GM23248 (cell line): Measurements from ENCODE around the gene TIGD6. TPM values are rescaled to one million over a fixed set of nuclear protein-coding genes. Genes with fewer than 3 reads are reported as not detected.

ENCODE experiments used
- DNase-seq: peaks from one replicate; pipeline ENCODE4 v3.0.0-alpha.2; 2015
- H2AFZ ChIP-seq: fragments of 200-600 bp; sonication (generic); 2 replicates; pipeline ENCODE4 v1.6.1; 2016; ENCODE audit warnings: antibody characterized with exemption
- H3F3A ChIP-seq: fragments of 200-600 bp; sonication (generic); 2 replicates; pipeline ENCODE4 v1.6.1; 2016; ENCODE audit warnings: mild to moderate bottlenecking, antibody characterized with exemption, mixed run types; ENCODE audit not compliant: insufficient read depth
- H3K27ac ChIP-seq: fragments of 200-600 bp; sonication (generic); 2 replicates; pipeline ENCODE4 v1.5.1; 2016; ENCODE audit warnings: mild to moderate bottlenecking
- H3K27me3 ChIP-seq: fragments of 200-600 bp; sonication (generic); replicated peaks from 2 replicates; pipeline ENCODE4 v1.6.1; 2016; ENCODE audit warnings: mild to moderate bottlenecking; ENCODE audit not compliant: insufficient read depth
- H3K36me3 ChIP-seq: fragments of 200-600 bp; sonication (generic); 2 replicates; pipeline ENCODE4 v1.6.1; 2016; ENCODE audit warnings: low read depth, mild to moderate bottlenecking
- H3K4me1 ChIP-seq: fragments of 200-600 bp; sonication (generic); 2 replicates; pipeline ENCODE4 v1.6.1; 2016; ENCODE audit warnings: mild to moderate bottlenecking; ENCODE audit not compliant: insufficient read depth
- H3K4me2 ChIP-seq: fragments of 200-600 bp; sonication (generic); one replicate; pipeline ENCODE4 v1.6.1; 2016; ENCODE audit warnings: mild to moderate bottlenecking; ENCODE audit not compliant: unreplicated experiment
- H3K4me3 ChIP-seq: fragments of 200-600 bp; sonication (generic); 2 replicates; pipeline ENCODE4 v1.5.1; 2016; ENCODE audit warnings: mild to moderate bottlenecking
- H3K79me2 ChIP-seq: fragments of 200-600 bp; sonication (generic); 2 replicates; pipeline ENCODE4 v1.6.1; 2016; ENCODE audit warnings: mild to moderate bottlenecking; ENCODE audit not compliant: insufficient read depth
- H3K9ac ChIP-seq: fragments of 200-600 bp; sonication (generic); 2 replicates; pipeline ENCODE4 v1.6.1; 2016; ENCODE audit warnings: mild to moderate bottlenecking
- H3K9me2 ChIP-seq: fragments of 200-600 bp; sonication (generic); 2 replicates; pipeline ENCODE4 v1.6.1; 2016; ENCODE audit warnings: mixed run types, mild to moderate bottlenecking, moderate library complexity; ENCODE audit not compliant: insufficient read depth
- H3K9me3 ChIP-seq: fragments of 200-600 bp; sonication (generic); one replicate; pipeline ENCODE4 v1.6.1; 2017; ENCODE audit warnings: low read depth
- H4K20me1 ChIP-seq: fragments of 200-600 bp; sonication (generic); 2 replicates; pipeline ENCODE4 v1.6.0; 2016; ENCODE audit not compliant: insufficient read depth
- EZH2 ChIP-seq: fragments of 200-600 bp; sonication (generic); IDR thresholded peaks from 2 replicates; pipeline ENCODE4 v1.6.1; 2018; ENCODE audit warnings: antibody characterized with exemption, mild to moderate bottlenecking; ENCODE audit not compliant: insufficient read depth, poor library complexity, severe bottlenecking
- EZH2phosphoT487 ChIP-seq: fragments of 200-600 bp; sonication (generic); IDR thresholded peaks from 2 replicates; pipeline ENCODE4 v1.6.1; 2018; ENCODE audit warnings: antibody characterized with exemption, moderate library complexity, mild to moderate bottlenecking, low read depth; ENCODE audit not compliant: insufficient read depth
- WGBS, 2 experiments: methylation state at CpG; one replicate each; pipeline ENCODE4 v1.1.6; 2015 to 2017; ENCODE audit warnings: low lambda C conversion rate in 2 of 2, low coverage in 1 of 2; ENCODE audit errors: missing lambda C conversion rate in 2 of 2; 5-methylcytosine and 5-hydroxymethylcytosine counted together
- in situ Hi-C: fragments of 300-500 bp; cut with MboI; formaldehyde crosslinking; loops from 2 replicates; pipeline ENCODE4 v1.15.0; 2020
- polyA plus RNA-seq: library from polyadenylated mRNA; unstranded; fragments of >200 nt; fragmentation: Nextera tagmentation; extraction: Ambion mirVana; gene quantifications from 2 replicates; pipeline ENCODE4 v1.2.1, GENCODE V29; 2016
- total RNA-seq: library from RNA; depleted of rRNA; stranded (reverse); fragments of >200 nt; shearing (Covaris generic); gene quantifications from 2 replicates; pipeline ENCODE4 v1.2.3, GENCODE V29; 2014

Gene TIGD6
- total and polyA plus RNA-seq, 2 experiments from 2014 or later = 4.6 to 5.3 TPM

DNA sequence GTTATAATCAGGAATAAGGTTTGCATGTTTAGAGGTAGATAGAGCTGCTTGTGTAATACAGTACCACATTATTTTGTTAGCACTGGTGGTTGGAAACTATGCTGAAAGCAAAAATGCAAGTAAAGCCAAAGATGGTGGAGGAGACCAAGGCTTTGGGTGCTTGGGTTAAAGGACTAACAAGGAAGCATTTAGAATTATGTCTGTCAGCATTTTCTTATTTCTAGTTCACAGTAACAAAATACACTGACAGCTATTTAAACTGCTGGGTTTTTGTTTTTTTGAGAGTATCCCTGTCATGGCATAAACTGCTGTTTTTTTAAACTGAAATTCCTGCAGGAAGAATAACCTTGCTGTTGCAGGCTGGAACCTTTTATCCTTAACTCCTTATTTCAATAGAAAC, 6.6 kb upstream of the TIGD6 start:
- Histone ChIP-seq H3K4me2 (no peak overlapping the region), H4K20me1 (no peaks in the 10 kb centered on the region), H3K9ac (no peak overlapping the region), H3K9me2 (no peaks in the 10 kb centered on the region), H3F3A (peaks cover 26% of the 10 kb centered on the region), H2AFZ (no peak overlapping the region), H3K27me3 (no peaks in the 10 kb centered on the region), H3K27ac (no peak overlapping the region), H3K4me3 (no peak overlapping the region), H3K9me3 (no peaks in the 10 kb centered on the region), H3K79me2 (peaks cover 97% of the 10 kb centered on the region), H3K36me3 (peaks cover 38% of the 10 kb centered on the region), H3K4me1 (peaks cover 25% of the 10 kb centered on the region)
- no peak for TF ChIP-seq EZH2phosphoT487
- TF ChIP-seq EZH2 = no peak
- no peak for DNase-seq
- in situ Hi-C loops = no loop called here

DNA sequence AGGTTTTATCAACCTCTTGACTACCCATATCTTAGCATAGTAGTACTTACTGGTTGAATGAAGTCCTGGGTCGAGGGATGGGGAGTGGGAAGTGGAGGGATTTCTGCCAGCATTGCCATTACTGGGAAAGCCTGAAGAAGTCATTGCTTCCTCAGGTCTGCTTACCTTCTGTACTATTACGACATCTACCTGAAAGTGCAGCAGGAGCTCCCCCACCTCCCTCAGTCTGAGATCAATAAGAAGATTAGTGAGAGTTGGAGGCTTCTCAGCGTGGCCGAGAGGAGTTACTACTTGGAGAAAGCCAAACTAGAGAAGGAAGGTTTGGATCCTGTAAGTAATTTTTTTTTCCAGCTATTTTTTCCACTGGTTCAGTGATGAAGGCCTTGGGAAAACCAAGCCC, 5.9 kb upstream of the TIGD6 start:
- H3K9ac ChIP-seq = no peak overlapping the region
- WGBS, 2 experiments = 82 to 84% methylated on average over 4 of the region's 4 CpGs
- no peak overlapping the region for H2AFZ ChIP-seq
- H3K36me3 ChIP-seq = peaks cover 35% of the 10 kb centered on the region
- DNase-seq = no peak
- no peaks in the 10 kb centered on the region for H3K27me3 ChIP-seq
- peaks cover 28% of the 10 kb centered on the region for H3K4me1 ChIP-seq
- no peak overlapping the region for H3K4me3 ChIP-seq
- no peak for TF ChIP-seq EZH2
- TF ChIP-seq EZH2phosphoT487 = no peak
- H4K20me1 ChIP-seq = no peaks in the 10 kb centered on the region
- H3K4me2 ChIP-seq = no peak overlapping the region
- no peaks in the 10 kb centered on the region for H3K9me3 ChIP-seq
- no peaks in the 10 kb centered on the region for H3K9me2 ChIP-seq
- in situ Hi-C loops = no loop called here
- H3F3A ChIP-seq = peaks cover 34% of the 10 kb centered on the region
- no peak overlapping the region for H3K27ac ChIP-seq
- H3K79me2 ChIP-seq = peaks cover 97% of the 10 kb centered on the region

DNA sequence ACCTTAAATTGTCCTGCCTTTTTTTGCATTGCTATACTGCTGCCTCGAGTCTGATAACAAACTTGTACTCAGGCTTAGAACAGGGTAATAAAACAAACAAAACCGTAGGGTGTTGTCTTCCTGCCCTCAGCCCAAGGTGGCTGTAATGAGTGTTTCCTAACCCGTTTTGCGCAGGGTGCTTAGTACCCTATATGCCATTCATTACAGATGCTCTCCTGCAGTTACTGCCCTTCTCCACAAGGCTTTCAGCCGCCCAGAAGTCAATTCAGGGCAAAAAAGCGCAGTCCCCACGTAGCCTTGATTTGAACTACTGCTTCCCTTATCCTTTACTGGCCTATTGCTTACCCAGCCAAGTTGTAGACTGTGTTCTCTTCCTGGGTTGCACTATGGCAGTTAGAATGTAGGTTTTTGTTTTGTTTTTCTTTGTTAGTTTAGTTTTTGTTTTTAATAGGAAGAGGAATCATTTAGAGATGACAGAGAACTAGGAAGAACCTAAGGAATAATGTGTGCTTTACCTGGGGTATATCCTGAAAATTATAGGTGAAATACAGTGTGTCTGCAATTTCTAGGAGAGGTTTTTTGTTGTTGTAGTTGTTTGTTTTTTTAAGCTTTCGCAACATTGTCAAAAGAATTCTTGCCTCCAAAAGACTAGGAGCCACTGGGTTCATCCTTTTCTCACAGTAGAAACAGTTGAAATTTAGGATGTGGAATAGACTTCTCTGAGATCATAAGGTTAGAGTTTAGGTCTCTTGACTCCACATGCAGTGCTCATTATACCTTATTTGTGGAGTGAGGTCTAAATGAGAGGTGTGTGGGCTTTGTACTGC, 1.4 kb upstream of the TIGD6 start:
- H3K36me3 ChIP-seq = 0 out of 2 replicates have a peak, but pooled peaks cover 11% of the 10 kb centered on the region
- H3F3A ChIP-seq = peaks cover 25% of the 10 kb centered on the region
- peak overlapping the region; percentile 95 for H3K9ac ChIP-seq
- WGBS, 2 experiments = 10 to 13% methylated on average over 8 of the region's 8 CpGs
- peak; percentile 89 for DNase-seq
- TF ChIP-seq EZH2phosphoT487 (no peak), EZH2 (no peak)
- no peaks in the 10 kb centered on the region for H3K27me3 ChIP-seq
- peak overlapping the region; percentile 89 for H3K27ac ChIP-seq
- peak overlapping the region; percentile 66 for H2AFZ ChIP-seq
- peak overlapping the region; percentile 86 for H3K4me3 ChIP-seq
- H3K9me3 ChIP-seq = no peaks in the 10 kb centered on the region
- no peaks in the 10 kb centered on the region for H3K9me2 ChIP-seq
- H3K4me1 ChIP-seq = peaks cover 23% of the 10 kb centered on the region
- in situ Hi-C loops = no loop called here
- H3K79me2 ChIP-seq = peaks cover 79% of the 10 kb centered on the region
- H3K4me2 ChIP-seq = peak overlapping the region; percentile 96
- H4K20me1 ChIP-seq = no peaks in the 10 kb centered on the region

DNA sequence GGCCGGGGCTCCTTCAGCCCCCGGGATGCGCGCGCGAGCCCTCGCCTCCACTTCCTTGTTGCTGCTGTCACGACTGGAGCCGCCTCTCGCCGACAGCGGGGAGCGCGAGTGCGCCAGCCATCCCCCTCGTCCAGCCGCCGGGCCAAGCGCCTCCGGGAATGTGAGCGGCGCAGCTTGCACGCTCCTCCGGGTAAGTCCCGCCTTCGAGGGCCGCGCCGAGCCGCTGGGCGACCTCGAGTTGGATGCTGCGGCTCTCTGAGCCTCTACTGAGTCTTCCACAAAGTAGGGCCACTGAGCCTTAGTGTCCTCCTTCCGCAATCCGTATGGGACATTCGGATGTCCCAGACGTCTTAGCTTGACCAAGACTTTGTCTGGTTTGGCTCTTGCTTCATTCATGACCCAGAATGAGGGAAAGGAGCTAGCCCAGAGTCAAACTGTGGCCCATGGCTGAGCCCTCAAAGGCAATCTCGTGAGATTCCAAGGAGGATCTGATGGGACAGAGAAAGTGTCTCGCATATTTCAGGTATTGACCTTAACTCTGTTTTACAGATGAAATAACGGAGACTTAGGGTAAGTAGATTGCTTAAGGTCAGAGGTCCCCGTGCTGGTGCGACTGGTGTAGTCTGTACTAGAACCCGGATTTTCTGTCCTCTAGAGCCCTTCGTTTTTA, 671 bp upstream of the TIGD6 start:
- in situ Hi-C loops = no loop called here
- H4K20me1 ChIP-seq = no peaks in the 10 kb centered on the region
- H3K9me3 ChIP-seq = no peaks in the 10 kb centered on the region
- peak overlapping the region; percentile 66 for H2AFZ ChIP-seq
- peaks cover 25% of the 10 kb centered on the region for H3F3A ChIP-seq
- no peaks in the 10 kb centered on the region for H3K27me3 ChIP-seq
- WGBS, 2 experiments = 1 to 3% methylated on average over 30 to 41 of the region's 44 CpGs
- TF ChIP-seq EZH2 = no peak
- no peak for TF ChIP-seq EZH2phosphoT487
- no peaks in the 10 kb centered on the region for H3K9me2 ChIP-seq
- H3K36me3 ChIP-seq = 0 out of 2 replicates have a peak, but pooled peaks cover 10% of the 10 kb centered on the region
- H3K4me3 ChIP-seq = peak overlapping the region; percentile 86
- H3K4me2 ChIP-seq = peak overlapping the region; percentile 96
- H3K79me2 ChIP-seq = peaks cover 72% of the 10 kb centered on the region
- peak overlapping the region; percentile 95 for H3K9ac ChIP-seq
- DNase-seq = peak; percentile 89
- H3K4me1 ChIP-seq = peaks cover 23% of the 10 kb centered on the region
- peak overlapping the region; percentile 89 for H3K27ac ChIP-seq
